ENCODE data around the gene SYNE2. TPM values are rescaled to one million over a fixed set of nuclear protein-coding genes. Genes with fewer than 3 reads are reported as not detected.

Gene SYNE2
- total and polyA plus RNA-seq, 2 of the 8 experiments (the other 6 are each of a cell fraction or from before 2014, with no cell fraction given) = 32.6 to 46.1 TPM

- TF ChIP-seq MAFK (IDR thresholded peaks at IDR 0.05; ENCODE audit: low read depth, low read length) = no peak
- no peak for TF ChIP-seq NANOG (IDR thresholded peaks at IDR 0.05; ENCODE audit: insufficient read depth, low read depth, low read length, poor library complexity, severe bottlenecking)
- TF ChIP-seq TCF12 (IDR thresholded peaks at IDR 0.05; ENCODE audit: low read depth, low read length) = no peak
- TF ChIP-seq SIX5 (IDR thresholded peaks at IDR 0.05; ENCODE audit: low read depth, low read length) = no peak
- no peak for TF ChIP-seq KDM5A (IDR thresholded peaks at IDR 0.05; ENCODE audit: low read length)
- TF ChIP-seq ATF2 (IDR thresholded peaks at IDR 0.05; ENCODE audit: low read length) = no peak
- no peak for TF ChIP-seq CHD2 (IDR thresholded peaks at IDR 0.05; ENCODE audit: low read length)
Measured at GRCh38 chr14:63896278-63896720, 43.5 kb downstream of the SYNE2 start (continued).

Measured in H1 (cell line).